ENCODE measurements around the gene CELSR1. TPM values are rescaled to one million over a fixed set of nuclear protein-coding genes. Genes with fewer than 3 reads are reported as not detected.

Gene CELSR1
- polyA plus RNA-seq, 2 donors, result 19.8 to 34.8 TPM

GRCh38 chr22:46381142-46381541 lies 156.3 kb downstream of the CELSR1 start:
- H3K36me3 ChIP-seq (ENCODE audit: control insufficient read depth in 2 of 2, insufficient read depth in 2 of 2, low read length in 1 of 2), result peaks cover 0 to 22% of the 10 kb centered on the region in 2 donors
- H3K27ac ChIP-seq (ENCODE audit: low read depth in 2 of 2, low read length in 1 of 2), result peak overlapping the region in 1 of 2 donors; percentile 13
- no peak overlapping the region for H3K4me3 ChIP-seq (ENCODE audit: low read depth in 1 of 2, low read length in 2 of 2)
- H3K27me3 ChIP-seq (ENCODE audit: control insufficient read depth in 1 of 2, insufficient read depth in 2 of 2, low read length in 2 of 2), result no peaks in the 10 kb centered on the region
- WGBS, 2 donors, result 44 to 45% methylated on average over 5 of the region's 5 CpGs
- peaks cover 0 to 3% of the 10 kb centered on the region in 2 donors for H3K9me3 ChIP-seq (ENCODE audit: control insufficient read depth in 2 of 2, insufficient read depth in 1 of 2, low read depth in 1 of 2, low read length in 1 of 2)
- H3K4me1 ChIP-seq (ENCODE audit: control insufficient read depth in 2 of 2, insufficient read depth in 2 of 2, low read length in 1 of 2), result peaks cover 4 to 19% of the 10 kb centered on the region in 2 donors

GRCh38 chr22:46380581-46380980 lies 156.8 kb downstream of the CELSR1 start:
- no peak overlapping the region for H3K4me3 ChIP-seq (ENCODE audit: low read depth in 1 of 2, low read length in 2 of 2)
- peaks cover 0 to 3% of the 10 kb centered on the region in 2 donors for H3K9me3 ChIP-seq (ENCODE audit: control insufficient read depth in 2 of 2, insufficient read depth in 1 of 2, low read depth in 1 of 2, low read length in 1 of 2)
- H3K27me3 ChIP-seq (ENCODE audit: control insufficient read depth in 1 of 2, insufficient read depth in 2 of 2, low read length in 2 of 2), result no peaks in the 10 kb centered on the region
- peaks cover 4 to 19% of the 10 kb centered on the region in 2 donors for H3K4me1 ChIP-seq (ENCODE audit: control insufficient read depth in 2 of 2, insufficient read depth in 2 of 2, low read length in 1 of 2)
- peak overlapping the region in 1 of 2 donors; percentile 13 for H3K27ac ChIP-seq (ENCODE audit: low read depth in 2 of 2, low read length in 1 of 2)
- peaks cover 0 to 21% of the 10 kb centered on the region in 2 donors for H3K36me3 ChIP-seq (ENCODE audit: control insufficient read depth in 2 of 2, insufficient read depth in 2 of 2, low read length in 1 of 2)
- 89 to 92% methylated on average over 17 of the region's 17 CpGs for WGBS, 2 donors

GRCh38 chr22:46380069-46380468 lies 157.4 kb downstream of the CELSR1 start:
- no peak overlapping the region for H3K4me3 ChIP-seq (ENCODE audit: low read depth in 1 of 2, low read length in 2 of 2)
- peaks cover 4 to 19% of the 10 kb centered on the region in 2 donors for H3K4me1 ChIP-seq (ENCODE audit: control insufficient read depth in 2 of 2, insufficient read depth in 2 of 2, low read length in 1 of 2)
- no peaks in the 10 kb centered on the region for H3K27me3 ChIP-seq (ENCODE audit: control insufficient read depth in 1 of 2, insufficient read depth in 2 of 2, low read length in 2 of 2)
- H3K9me3 ChIP-seq (ENCODE audit: control insufficient read depth in 2 of 2, insufficient read depth in 1 of 2, low read depth in 1 of 2, low read length in 1 of 2), result peaks cover 0 to 3% of the 10 kb centered on the region in 2 donors
- H3K27ac ChIP-seq (ENCODE audit: low read depth in 2 of 2, low read length in 1 of 2), result no peak overlapping the region
- H3K36me3 ChIP-seq (ENCODE audit: control insufficient read depth in 2 of 2, insufficient read depth in 2 of 2, low read length in 1 of 2), result peaks cover 0 to 21% of the 10 kb centered on the region in 2 donors
- 77 to 84% methylated on average over 19 of the region's 19 CpGs for WGBS, 2 donors

GRCh38 chr22:46379066-46379930 lies 158.1 kb downstream of the CELSR1 start:
- Histone ChIP-seq H3K27me3 (ENCODE audit: control insufficient read depth in 1 of 2, insufficient read depth in 2 of 2, low read length in 2 of 2) (no peaks in the 10 kb centered on the region), H3K4me3 (ENCODE audit: low read depth in 1 of 2, low read length in 2 of 2) (no peak overlapping the region), H3K9me3 (ENCODE audit: control insufficient read depth in 2 of 2, insufficient read depth in 1 of 2, low read depth in 1 of 2, low read length in 1 of 2) (peaks cover 0 to 3% of the 10 kb centered on the region in 2 donors), H3K4me1 (ENCODE audit: control insufficient read depth in 2 of 2, insufficient read depth in 2 of 2, low read length in 1 of 2) (peaks cover 4 to 24% of the 10 kb centered on the region in 2 donors), H3K36me3 (ENCODE audit: control insufficient read depth in 2 of 2, insufficient read depth in 2 of 2, low read length in 1 of 2) (peaks cover 0 to 20% of the 10 kb centered on the region in 2 donors), H3K27ac (ENCODE audit: low read depth in 2 of 2, low read length in 1 of 2) (peak overlapping the region; percentile 81 to 85)
- 66 to 84% methylated on average over 29 of the region's 29 CpGs for WGBS, 2 donors

- peaks cover 0 to 3% of the 10 kb centered on the region in 2 donors for H3K9me3 ChIP-seq (ENCODE audit: control insufficient read depth in 2 of 2, insufficient read depth in 1 of 2, low read depth in 1 of 2, low read length in 1 of 2)
- no peak overlapping the region for H3K4me3 ChIP-seq (ENCODE audit: low read depth in 1 of 2, low read length in 2 of 2)
- no peaks in the 10 kb centered on the region for H3K27me3 ChIP-seq (ENCODE audit: control insufficient read depth in 1 of 2, insufficient read depth in 2 of 2, low read length in 2 of 2)
- H3K27ac ChIP-seq (ENCODE audit: low read depth in 2 of 2, low read length in 1 of 2), result peak overlapping the region; percentile 81 to 85
- WGBS, 2 donors, result 61 to 77% methylated on average over 22 of the region's 22 CpGs
- H3K36me3 ChIP-seq (ENCODE audit: control insufficient read depth in 2 of 2, insufficient read depth in 2 of 2, low read length in 1 of 2), result peaks cover 0 to 19% of the 10 kb centered on the region in 2 donors
- H3K4me1 ChIP-seq (ENCODE audit: control insufficient read depth in 2 of 2, insufficient read depth in 2 of 2, low read length in 1 of 2), result peaks cover 4 to 30% of the 10 kb centered on the region in 2 donors
Observed at GRCh38 chr22:46378426-46379065, 158.9 kb downstream of the CELSR1 start.

GRCh38 chr22:46377525-46378425 lies 159.6 kb downstream of the CELSR1 start:
- Histone ChIP-seq H3K9me3 (ENCODE audit: control insufficient read depth in 2 of 2, insufficient read depth in 1 of 2, low read depth in 1 of 2, low read length in 1 of 2) (peaks cover 0 to 3% of the 10 kb centered on the region in 2 donors), H3K27ac (ENCODE audit: low read depth in 2 of 2, low read length in 1 of 2) (peak overlapping the region; percentile 84 to 85), H3K36me3 (ENCODE audit: control insufficient read depth in 2 of 2, insufficient read depth in 2 of 2, low read length in 1 of 2) (peaks cover 0 to 17% of the 10 kb centered on the region in 2 donors), H3K4me3 (ENCODE audit: low read depth in 1 of 2, low read length in 2 of 2) (no peak overlapping the region), H3K4me1 (ENCODE audit: control insufficient read depth in 2 of 2, insufficient read depth in 2 of 2, low read length in 1 of 2) (peaks cover 6 to 33% of the 10 kb centered on the region in 2 donors), H3K27me3 (ENCODE audit: control insufficient read depth in 1 of 2, insufficient read depth in 2 of 2, low read length in 2 of 2) (no peaks in the 10 kb centered on the region)
- WGBS, 2 donors, result 62 to 74% methylated on average over 27 of the region's 27 CpGs

- WGBS, 2 donors, result 83 to 89% methylated on average over 19 of the region's 19 CpGs
- H3K4me1 ChIP-seq (ENCODE audit: control insufficient read depth in 2 of 2, insufficient read depth in 2 of 2, low read length in 1 of 2), result peaks cover 6 to 35% of the 10 kb centered on the region in 2 donors
- H3K27me3 ChIP-seq (ENCODE audit: control insufficient read depth in 1 of 2, insufficient read depth in 2 of 2, low read length in 2 of 2), result no peaks in the 10 kb centered on the region
- peak overlapping the region; percentile 84 to 85 for H3K27ac ChIP-seq (ENCODE audit: low read depth in 2 of 2, low read length in 1 of 2)
- peaks cover 0 to 3% of the 10 kb centered on the region in 2 donors for H3K9me3 ChIP-seq (ENCODE audit: control insufficient read depth in 2 of 2, insufficient read depth in 1 of 2, low read depth in 1 of 2, low read length in 1 of 2)
- H3K4me3 ChIP-seq (ENCODE audit: low read depth in 1 of 2, low read length in 2 of 2), result peak overlapping the region in 1 of 2 donors; percentile 0
- H3K36me3 ChIP-seq (ENCODE audit: control insufficient read depth in 2 of 2, insufficient read depth in 2 of 2, low read length in 1 of 2), result peaks cover 0 to 16% of the 10 kb centered on the region in 2 donors
Observed at GRCh38 chr22:46376908-46377524, 160.4 kb downstream of the CELSR1 start.

GRCh38 chr22:46376111-46376510 lies 161.3 kb downstream of the CELSR1 start:
- Histone ChIP-seq H3K27ac (ENCODE audit: low read depth in 2 of 2, low read length in 1 of 2) (peak overlapping the region; percentile 84 to 85), H3K9me3 (ENCODE audit: control insufficient read depth in 2 of 2, insufficient read depth in 1 of 2, low read depth in 1 of 2, low read length in 1 of 2) (peaks cover 0 to 3% of the 10 kb centered on the region in 2 donors), H3K4me1 (ENCODE audit: control insufficient read depth in 2 of 2, insufficient read depth in 2 of 2, low read length in 1 of 2) (peaks cover 6 to 32% of the 10 kb centered on the region in 2 donors), H3K27me3 (ENCODE audit: control insufficient read depth in 1 of 2, insufficient read depth in 2 of 2, low read length in 2 of 2) (no peaks in the 10 kb centered on the region), H3K4me3 (ENCODE audit: low read depth in 1 of 2, low read length in 2 of 2) (peak overlapping the region in 1 of 2 donors; percentile 38), H3K36me3 (ENCODE audit: control insufficient read depth in 2 of 2, insufficient read depth in 2 of 2, low read length in 1 of 2) (peaks cover 0 to 11% of the 10 kb centered on the region in 2 donors)
- 95 to 96% methylated on average over 3 of the region's 3 CpGs for WGBS, 2 donors

Data from esophagus (tissue), 2 donors.